NCI-H1417 treated with DMSO at 0.1 percent for 48 hours (cell line): ENCODE measurements around the gene CNN3.

Experiments
- DNase-seq: peaks from one replicate; lab custom pipeline; 2025; lab: John Stamatoyannopoulos, UW

Gene CNN3

GRCh38 chr1:94922761-94923331 is 4.1 kb downstream of the CNN3 start:
- no peak for DNase-seq

- no peak for DNase-seq
Measured at GRCh38 chr1:94921977-94922376, 4.9 kb downstream of the CNN3 start.

- no peak for DNase-seq
Measured at GRCh38 chr1:94920061-94920460, 6.8 kb downstream of the CNN3 start.

- no peak for DNase-seq
Measured at GRCh38 chr1:94919241-94920030, 7.5 kb downstream of the CNN3 start.

GRCh38 chr1:94917251-94917650 is 9.7 kb downstream of the CNN3 start:
- no peak for DNase-seq

- DNase-seq = no peak
Measured at GRCh38 chr1:94912263-94913184, 14.4 kb downstream of the CNN3 start.

GRCh38 chr1:94909486-94909885 is 17.4 kb downstream of the CNN3 start:
- no peak for DNase-seq

GRCh38 chr1:94908965-94909364 is 17.9 kb downstream of the CNN3 start:
- no peak for DNase-seq

- DNase-seq = no peak
Measured at GRCh38 chr1:94908190-94908589, 18.7 kb downstream of the CNN3 start.

- DNase-seq = no peak
Measured at GRCh38 chr1:94907136-94907535, 19.8 kb downstream of the CNN3 start.

- no peak for DNase-seq
Measured at GRCh38 chr1:94906382-94906781, 20.5 kb downstream of the CNN3 start.

GRCh38 chr1:94905207-94905606 is 21.7 kb downstream of the CNN3 start:
- no peak for DNase-seq

- DNase-seq = no peak
Measured at GRCh38 chr1:94903280-94904009, 23.5 kb downstream of the CNN3 start.

GRCh38 chr1:94901841-94902240 is 25.1 kb downstream of the CNN3 start:
- no peak for DNase-seq

GRCh38 chr1:94899756-94900155 is 27.2 kb downstream of the CNN3 start:
- DNase-seq = no peak

- DNase-seq = no peak
Measured at GRCh38 chr1:94898491-94899385, 28.2 kb downstream of the CNN3 start.

GRCh38 chr1:94895518-94895917 is 31.4 kb downstream of the CNN3 start:
- DNase-seq = no peak

GRCh38 chr1:94894630-94895029 is 32.3 kb downstream of the CNN3 start:
- DNase-seq = no peak

- no peak for DNase-seq
Measured at GRCh38 chr1:94892604-94893254, 34.2 kb downstream of the CNN3 start.

- DNase-seq = no peak
Measured at GRCh38 chr1:94888201-94888600, 38.7 kb downstream of the CNN3 start.
